ENCODE data around the gene GOLGA6L6. TPM values are rescaled to one million over a fixed set of nuclear protein-coding genes. Genes with fewer than 3 reads are reported as not detected.
"Not testable (repeated sequence)": the region's sequence is repeated elsewhere in the genome, so short reads cannot be mapped to it uniquely, and the experiment has no call there.

The GOLGA6L6 gene
- total RNA-seq: not detected

- not testable (repeated sequence) for H3K27me3 ChIP-seq (ENCODE audit: control insufficient read depth in 3 of 3, insufficient read depth in 3 of 3, low read length in 3 of 3); H3K4me1 ChIP-seq (ENCODE audit: control insufficient read depth in 3 of 3, insufficient read depth in 3 of 3, low read length in 3 of 3); H3K4me3 ChIP-seq (ENCODE audit: low read length in 3 of 3); H3K36me3 ChIP-seq (ENCODE audit: control insufficient read depth in 3 of 3, insufficient read depth in 3 of 3, low read length in 3 of 3); H3K9ac ChIP-seq (ENCODE audit: low read depth in 1 of 3, low read length in 3 of 3); H3K27ac ChIP-seq (ENCODE audit: low read depth, low read length); H3K9me3 ChIP-seq (ENCODE audit: control insufficient read depth in 3 of 3, low read length in 3 of 3)
Observed at GRCh38 chr15:20541700-20542099, at the start of gene GOLGA6L6. GOLGA6L6 (minus strand) TSS chr15:20541800; CDS start chr15:20541709, 91 bp downstream.

- H3K9me3 ChIP-seq (ENCODE audit: control insufficient read depth in 3 of 3, low read length in 3 of 3); H3K27me3 ChIP-seq (ENCODE audit: control insufficient read depth in 3 of 3, insufficient read depth in 3 of 3, low read length in 3 of 3): not testable (repeated sequence)
Observed at GRCh38 chr15:20590069-20590468, 48.5 kb upstream of the GOLGA6L6 start.

GRCh38 chr15:20586821-20587220, 45.2 kb upstream of the GOLGA6L6 start:
- H3K27me3 ChIP-seq (ENCODE audit: control insufficient read depth in 3 of 3, insufficient read depth in 3 of 3, low read length in 3 of 3); H3K4me1 ChIP-seq (ENCODE audit: control insufficient read depth in 3 of 3, insufficient read depth in 3 of 3, low read length in 3 of 3); H3K4me3 ChIP-seq (ENCODE audit: low read length in 3 of 3); H3K36me3 ChIP-seq (ENCODE audit: control insufficient read depth in 3 of 3, insufficient read depth in 3 of 3, low read length in 3 of 3); H3K9ac ChIP-seq (ENCODE audit: low read depth in 1 of 3, low read length in 3 of 3); H3K27ac ChIP-seq (ENCODE audit: low read depth, low read length); H3K9me3 ChIP-seq (ENCODE audit: control insufficient read depth in 3 of 3, low read length in 3 of 3): not testable (repeated sequence)

More at GRCh38 chr15:20590069-20590468, 48.5 kb upstream of the GOLGA6L6 start:
- not testable (repeated sequence) for H3K36me3 ChIP-seq (ENCODE audit: control insufficient read depth in 3 of 3, insufficient read depth in 3 of 3, low read length in 3 of 3); H3K4me1 ChIP-seq (ENCODE audit: control insufficient read depth in 3 of 3, insufficient read depth in 3 of 3, low read length in 3 of 3); H3K4me3 ChIP-seq (ENCODE audit: low read length in 3 of 3); H3K27ac ChIP-seq (ENCODE audit: low read depth, low read length); H3K9ac ChIP-seq (ENCODE audit: low read depth in 1 of 3, low read length in 3 of 3)

GRCh38 chr15:20582726-20583115, 41.1 kb upstream of the GOLGA6L6 start:
- H3K36me3 ChIP-seq (ENCODE audit: control insufficient read depth in 3 of 3, insufficient read depth in 3 of 3, low read length in 3 of 3); H3K4me3 ChIP-seq (ENCODE audit: low read length in 3 of 3); H3K27me3 ChIP-seq (ENCODE audit: control insufficient read depth in 3 of 3, insufficient read depth in 3 of 3, low read length in 3 of 3): not testable (repeated sequence)

GRCh38 chr15:20582109-20582725, 40.6 kb upstream of the GOLGA6L6 start:
- H3K9me3 ChIP-seq (ENCODE audit: control insufficient read depth in 3 of 3, low read length in 3 of 3); H3K4me1 ChIP-seq (ENCODE audit: control insufficient read depth in 3 of 3, insufficient read depth in 3 of 3, low read length in 3 of 3); H3K36me3 ChIP-seq (ENCODE audit: control insufficient read depth in 3 of 3, insufficient read depth in 3 of 3, low read length in 3 of 3); H3K27me3 ChIP-seq (ENCODE audit: control insufficient read depth in 3 of 3, insufficient read depth in 3 of 3, low read length in 3 of 3); H3K27ac ChIP-seq (ENCODE audit: low read depth, low read length); H3K4me3 ChIP-seq (ENCODE audit: low read length in 3 of 3); H3K9ac ChIP-seq (ENCODE audit: low read depth in 1 of 3, low read length in 3 of 3): not testable (repeated sequence)

More at GRCh38 chr15:20582726-20583115, 41.1 kb upstream of the GOLGA6L6 start:
- not testable (repeated sequence) for H3K9me3 ChIP-seq (ENCODE audit: control insufficient read depth in 3 of 3, low read length in 3 of 3); H3K27ac ChIP-seq (ENCODE audit: low read depth, low read length); H3K4me1 ChIP-seq (ENCODE audit: control insufficient read depth in 3 of 3, insufficient read depth in 3 of 3, low read length in 3 of 3); H3K9ac ChIP-seq (ENCODE audit: low read depth in 1 of 3, low read length in 3 of 3)

- not testable (repeated sequence) for H3K9ac ChIP-seq (ENCODE audit: low read depth in 1 of 3, low read length in 3 of 3); H3K27me3 ChIP-seq (ENCODE audit: control insufficient read depth in 3 of 3, insufficient read depth in 3 of 3, low read length in 3 of 3); H3K27ac ChIP-seq (ENCODE audit: low read depth, low read length); H3K4me1 ChIP-seq (ENCODE audit: control insufficient read depth in 3 of 3, insufficient read depth in 3 of 3, low read length in 3 of 3); H3K4me3 ChIP-seq (ENCODE audit: low read length in 3 of 3); H3K9me3 ChIP-seq (ENCODE audit: control insufficient read depth in 3 of 3, low read length in 3 of 3); H3K36me3 ChIP-seq (ENCODE audit: control insufficient read depth in 3 of 3, insufficient read depth in 3 of 3, low read length in 3 of 3)
Observed at GRCh38 chr15:20581261-20582108, 39.9 kb upstream of the GOLGA6L6 start.

- not testable (repeated sequence) for H3K27me3 ChIP-seq (ENCODE audit: control insufficient read depth in 3 of 3, insufficient read depth in 3 of 3, low read length in 3 of 3); H3K4me1 ChIP-seq (ENCODE audit: control insufficient read depth in 3 of 3, insufficient read depth in 3 of 3, low read length in 3 of 3); H3K9ac ChIP-seq (ENCODE audit: low read depth in 1 of 3, low read length in 3 of 3); H3K4me3 ChIP-seq (ENCODE audit: low read length in 3 of 3); H3K36me3 ChIP-seq (ENCODE audit: control insufficient read depth in 3 of 3, insufficient read depth in 3 of 3, low read length in 3 of 3); H3K27ac ChIP-seq (ENCODE audit: low read depth, low read length); H3K9me3 ChIP-seq (ENCODE audit: control insufficient read depth in 3 of 3, low read length in 3 of 3)
Observed at GRCh38 chr15:20579662-20580061, 38.1 kb upstream of the GOLGA6L6 start.

- H3K9me3 ChIP-seq (ENCODE audit: control insufficient read depth in 3 of 3, low read length in 3 of 3): not testable (repeated sequence)
Observed at GRCh38 chr15:20551289-20551688, 9.7 kb upstream of the GOLGA6L6 start.

GRCh38 chr15:20505926-20506658, 35.5 kb downstream of the GOLGA6L6 start:
- H3K27me3 ChIP-seq (ENCODE audit: control insufficient read depth in 3 of 3, insufficient read depth in 3 of 3, low read length in 3 of 3); H3K36me3 ChIP-seq (ENCODE audit: control insufficient read depth in 3 of 3, insufficient read depth in 3 of 3, low read length in 3 of 3); H3K27ac ChIP-seq (ENCODE audit: low read depth, low read length); H3K4me3 ChIP-seq (ENCODE audit: low read length in 3 of 3); H3K9ac ChIP-seq (ENCODE audit: low read depth in 1 of 3, low read length in 3 of 3); H3K4me1 ChIP-seq (ENCODE audit: control insufficient read depth in 3 of 3, insufficient read depth in 3 of 3, low read length in 3 of 3); H3K9me3 ChIP-seq (ENCODE audit: control insufficient read depth in 3 of 3, low read length in 3 of 3): not testable (repeated sequence)

More at GRCh38 chr15:20551289-20551688, 9.7 kb upstream of the GOLGA6L6 start:
- not testable (repeated sequence) for H3K36me3 ChIP-seq (ENCODE audit: control insufficient read depth in 3 of 3, insufficient read depth in 3 of 3, low read length in 3 of 3); H3K4me3 ChIP-seq (ENCODE audit: low read length in 3 of 3); H3K27me3 ChIP-seq (ENCODE audit: control insufficient read depth in 3 of 3, insufficient read depth in 3 of 3, low read length in 3 of 3); H3K9ac ChIP-seq (ENCODE audit: low read depth in 1 of 3, low read length in 3 of 3); H3K27ac ChIP-seq (ENCODE audit: low read depth, low read length); H3K4me1 ChIP-seq (ENCODE audit: control insufficient read depth in 3 of 3, insufficient read depth in 3 of 3, low read length in 3 of 3)

- not testable (repeated sequence) for H3K27ac ChIP-seq (ENCODE audit: low read depth, low read length); H3K27me3 ChIP-seq (ENCODE audit: control insufficient read depth in 3 of 3, insufficient read depth in 3 of 3, low read length in 3 of 3); H3K4me1 ChIP-seq (ENCODE audit: control insufficient read depth in 3 of 3, insufficient read depth in 3 of 3, low read length in 3 of 3); H3K4me3 ChIP-seq (ENCODE audit: low read length in 3 of 3); H3K36me3 ChIP-seq (ENCODE audit: control insufficient read depth in 3 of 3, insufficient read depth in 3 of 3, low read length in 3 of 3); H3K9me3 ChIP-seq (ENCODE audit: control insufficient read depth in 3 of 3, low read length in 3 of 3); H3K9ac ChIP-seq (ENCODE audit: low read depth in 1 of 3, low read length in 3 of 3)
Observed at GRCh38 chr15:20502839-20503238, 38.8 kb downstream of the GOLGA6L6 start.
